Measurements from ENCODE around the gene JARID2. TPM values are rescaled to one million over a fixed set of nuclear protein-coding genes. Genes with fewer than 3 reads are reported as not detected.

The JARID2 gene
- total RNA-seq, 1 experiment from 2014 or later, result 6.0 TPM

- H3K27ac ChIP-seq (ENCODE audit: low read length), result no peak overlapping the region
- no peak for TF ChIP-seq REST (IDR thresholded peaks at IDR 0.05; ENCODE audit: insufficient read depth in 1 of 2, low read depth in 2 of 2, low read length in 1 of 2)
- no peak for TF ChIP-seq POLR2AphosphoS5 (IDR thresholded peaks at IDR 0.05; ENCODE audit: low read depth, low read length)
- no peak for TF ChIP-seq CTCF (IDR thresholded peaks at IDR 0.05)
- no peak for TF ChIP-seq SIN3A (IDR thresholded peaks at IDR 0.05; ENCODE audit: borderline replicate concordance, insufficient read depth, low read depth, low read length)
- no peak for ATAC-seq
- no peaks in the 10 kb centered on the region for H3K9me3 ChIP-seq (ENCODE audit: control insufficient read depth, insufficient read depth, low read depth, low read length)
- H3K4me3 ChIP-seq (ENCODE audit: low read depth in 2 of 2, low read length in 2 of 2), result no peak overlapping the region
- POLR2A ChIA-PET, result no interaction called here
- H3K27me3 ChIP-seq (ENCODE audit: control insufficient read depth, insufficient read depth, low read length), result no peaks in the 10 kb centered on the region
- in situ Hi-C loops (cut with HindIII; ENCODE audit: low pct_unique_long_range_greater_than_20kb, low sequenced_read_pairs) (no loop called here), intact Hi-C loops (cut with micrococcal nuclease; ENCODE audit: unreplicated experiment) (no loop called here)
- H3K4me1 ChIP-seq (ENCODE audit: control insufficient read depth, insufficient read depth, low read length), result no peaks in the 10 kb centered on the region; the same call in 1 of the 2 replicates
- CTCF ChIA-PET, result no interaction called here
- no peak for DNase-seq (ENCODE audit: low read depth, low spot score)
- H3K36me3 ChIP-seq (ENCODE audit: control insufficient read depth, insufficient read depth, low read length), result no peaks in the 10 kb centered on the region
- BruUV-seq (replicated peaks), result no TSS peak
These were observed 187.6 kb downstream of the JARID2 start for GRCh38 chr6:15433511-15433861.

- ChIA-PET CTCF (no interaction called here), POLR2A (interaction anchor here (0.6 kb wide), 1 partner anchor 151 kb away, joined by 8 read pairs; no protein-coding TSS in a partner anchor)
- intact Hi-C loops (cut with micrococcal nuclease; ENCODE audit: unreplicated experiment), result no loop called here
- Histone ChIP-seq H3K9me3 (ENCODE audit: control insufficient read depth, insufficient read depth, low read depth, low read length) (no peaks in the 10 kb centered on the region), H3K4me3 (ENCODE audit: low read depth in 2 of 2, low read length in 2 of 2) (no peak overlapping the region), H3K4me1 (ENCODE audit: control insufficient read depth, insufficient read depth, low read length) (no peaks in the 10 kb centered on the region; the same call in 1 of the 2 replicates), H3K36me3 (ENCODE audit: control insufficient read depth, insufficient read depth, low read length) (no peaks in the 10 kb centered on the region), H3K27ac (ENCODE audit: low read length) (no peak overlapping the region), H3K27me3 (ENCODE audit: control insufficient read depth, insufficient read depth, low read length) (no peaks in the 10 kb centered on the region)
- BruUV-seq (replicated peaks), result no TSS peak
- in situ Hi-C loops (cut with HindIII; ENCODE audit: low pct_unique_long_range_greater_than_20kb, low sequenced_read_pairs), result no loop called here
- DNase-seq (ENCODE audit: low read depth, low spot score) (no peak), ATAC-seq (no peak)
- no peak for TF ChIP-seq POLR2AphosphoS5 (IDR thresholded peaks at IDR 0.05; ENCODE audit: low read depth, low read length)
- TF ChIP-seq TCF7L2 (IDR thresholded peaks at IDR 0.05; ENCODE audit: low read depth, low read length), result no peak
- no peak for TF ChIP-seq CTCF (IDR thresholded peaks at IDR 0.05)
- TF ChIP-seq SIN3A (IDR thresholded peaks at IDR 0.05; ENCODE audit: borderline replicate concordance, insufficient read depth, low read depth, low read length), result no peak
- no peak for TF ChIP-seq REST (IDR thresholded peaks at IDR 0.05; ENCODE audit: insufficient read depth in 1 of 2, low read depth in 2 of 2, low read length in 1 of 2)
These were observed 188.4 kb downstream of the JARID2 start for GRCh38 chr6:15434263-15434662.
